Fibroblast of the conjunctiva (primary cell): ENCODE data around the gene C4orf36.
A peak's percentile ranks its signal among the peaks of the same experiment; 100 is the strongest.
"Not testable (repeated sequence)": the region's sequence is repeated elsewhere in the genome, so short reads cannot be mapped to it uniquely, and the experiment has no call there.

Experiments
- DNase-seq: peaks from one replicate; pipeline ENCODE4 v3.0.0-alpha.2; 2010; ENCODE audit warnings: low read depth

The C4orf36 gene

GRCh38 chr4:86916392-86916791, 24.2 kb upstream of the C4orf36 start:
- DNase-seq, result no peak

GRCh38 chr4:86910820-86911684, 18.8 kb upstream of the C4orf36 start:
- no peak for DNase-seq

GRCh38 chr4:86910369-86910768, 18.1 kb upstream of the C4orf36 start:
- DNase-seq, result no peak

GRCh38 chr4:86909546-86910295, 17.5 kb upstream of the C4orf36 start:
- no peak for DNase-seq

- DNase-seq, result no peak
Measured at GRCh38 chr4:86908251-86908657, 16.0 kb upstream of the C4orf36 start.

GRCh38 chr4:86901864-86902263, 9.6 kb upstream of the C4orf36 start:
- no peak for DNase-seq

GRCh38 chr4:86898562-86898961, 6.3 kb upstream of the C4orf36 start:
- no peak for DNase-seq

- DNase-seq, result no peak
Measured at GRCh38 chr4:86896596-86896995, 4.4 kb upstream of the C4orf36 start.

GRCh38 chr4:86895692-86896488, 3.7 kb upstream of the C4orf36 start:
- peak; percentile 56 for DNase-seq

- no peak for DNase-seq
Measured at GRCh38 chr4:86894455-86894854, 2.2 kb upstream of the C4orf36 start.

GRCh38 chr4:86893136-86893535, 914 bp upstream of the C4orf36 start:
- no peak for DNase-seq

- no peak for DNase-seq
Measured at GRCh38 chr4:86892636-86892960, 376 bp upstream of the C4orf36 start.

GRCh38 chr4:86890790-86891189, 1.4 kb downstream of the C4orf36 start:
- DNase-seq, result no peak

- no peak for DNase-seq
Measured at GRCh38 chr4:86879641-86880040, 12.6 kb downstream of the C4orf36 start.

GRCh38 chr4:86878640-86879039, 13.6 kb downstream of the C4orf36 start:
- DNase-seq, result no peak

- DNase-seq, result no peak
Measured at GRCh38 chr4:86876894-86877685, 15.1 kb downstream of the C4orf36 start.

- DNase-seq, result not testable (repeated sequence)
Measured at GRCh38 chr4:86875436-86875835, 16.8 kb downstream of the C4orf36 start.

GRCh38 chr4:86872135-86872534, 20.1 kb downstream of the C4orf36 start:
- DNase-seq, result no peak

GRCh38 chr4:86870442-86871069, 21.7 kb downstream of the C4orf36 start:
- DNase-seq, result no peak

GRCh38 chr4:86857341-86858052, 34.7 kb downstream of the C4orf36 start:
- no peak for DNase-seq

- peak; percentile 22 for DNase-seq
Measured at GRCh38 chr4:86856896-86857295, 35.3 kb downstream of the C4orf36 start.
